CD4-positive, alpha-beta T cell (primary cell): ENCODE measurements around the gene EYA2. TPM values are rescaled to one million over a fixed set of nuclear protein-coding genes. Genes with fewer than 3 reads are reported as not detected.
"Not testable (repeated sequence)": the region's sequence is repeated elsewhere in the genome, so short reads cannot be mapped to it uniquely, and the experiment has no call there.

Experiments
- ATAC-seq: fragments of 200-7000 bp; cut with Tn5 transposase; one replicate; pipeline ENCODE4 v1.10.0; 2022; ENCODE audit warnings: mild to moderate bottlenecking; ENCODE audit not compliant: poor library complexity
- CTCF ChIA-PET: fragments of 350-600 bp; sonication (Branson Sonifier 250); formaldehyde crosslinking; loops from one replicate; lab custom pipeline; 2021; ENCODE audit warnings: antibody characterized with exemption, inconsistent platforms; lab: Charles Lee
- POLR2A ChIA-PET: fragments of 350-600 bp; sonication (Branson Sonifier 250); formaldehyde crosslinking; loops from one replicate; lab custom pipeline; 2021; ENCODE audit warnings: antibody characterized with exemption, inconsistent platforms; lab: Charles Lee
- DNase-seq, 14 experiments: peaks; one replicate each; pipeline ENCODE4 v3.0.0-alpha.2; 2013 to 2020; ENCODE audit warnings: mixed read lengths in 2 of 14
- H3K27ac ChIP-seq, 2 donors: one replicate each; pipeline versions ENCODE4 v1.5.1 to v1.7.0; 2013; ENCODE audit warnings: low read length in 2 of 2, low read depth in 1 of 2, mild to moderate bottlenecking in 1 of 2
- H3K27me3 ChIP-seq, 2 experiments: 1 replicate in 1 of 2; 2 replicates in 1 of 2; pipeline versions ENCODE4 v1.6.1 to v1.7.0; 2013; ENCODE audit warnings: low read length in 2 of 2, control low read depth in 1 of 2, mild to moderate bottlenecking in 1 of 2, moderate library complexity in 1 of 2; ENCODE audit not compliant: insufficient read depth in 2 of 2, control insufficient read depth in 1 of 2
- H3K36me3 ChIP-seq: one replicate; pipeline ENCODE4 v1.6.1; 2013; ENCODE audit warnings: low read length, control low read depth; ENCODE audit not compliant: insufficient read depth
- H3K4me1 ChIP-seq: one replicate; pipeline ENCODE4 v1.6.1; 2013; ENCODE audit warnings: low read length, control low read depth; ENCODE audit not compliant: insufficient read depth
- H3K4me3 ChIP-seq: one replicate; pipeline ENCODE4 v1.5.1; 2013; ENCODE audit warnings: mild to moderate bottlenecking, low read length, moderate library complexity
- H3K9me3 ChIP-seq, 2 experiments: 1 replicate in 1 of 2; 2 replicates in 1 of 2; pipeline versions ENCODE4 v1.6.1 to v1.7.0; 2013; ENCODE audit warnings: low read length in 2 of 2, mild to moderate bottlenecking in 2 of 2, control low read depth in 1 of 2, moderate library complexity in 1 of 2; ENCODE audit not compliant: control insufficient read depth in 1 of 2, insufficient read depth in 1 of 2
- H3K27ac Mint-ChIP-seq: one replicate; pipeline ENCODE4 v1.8.0; 2020; ENCODE audit warnings: mixed read lengths
- H3K27me3 Mint-ChIP-seq: one replicate; pipeline ENCODE4 v1.8.0; 2021; ENCODE audit warnings: mixed read lengths
- H3K36me3 Mint-ChIP-seq: one replicate; pipeline ENCODE4 v1.8.0; 2021; ENCODE audit warnings: low read depth, mixed read lengths
- H3K4me1 Mint-ChIP-seq: one replicate; pipeline ENCODE4 v1.8.0; 2021; ENCODE audit warnings: low read depth, mixed read lengths
- H3K4me3 Mint-ChIP-seq: one replicate; pipeline ENCODE4 v1.8.0; 2020; ENCODE audit warnings: mild to moderate bottlenecking, mixed read lengths
- H3K9me3 Mint-ChIP-seq: one replicate; pipeline ENCODE4 v1.8.0; 2020; ENCODE audit warnings: mixed read lengths
- CTCF ChIP-seq: fragments of 200-600 bp; IDR thresholded peaks from one replicate; pipeline ENCODE4 v1.8.0; 2022; ENCODE audit warnings: antibody characterized with exemption, mild to moderate bottlenecking
- intact Hi-C, 2 experiments: fragments of 100-400 bp; cut with DNase I in 1 of 2; cut with micrococcal nuclease in 1 of 2; formaldehyde crosslinking; loops; one replicate each; pipeline versions ENCODE4 v1.15.1 to v1.9.0; 2023 to 2025; cut with DNase I, micrococcal nuclease
- total RNA-seq, 174 experiments: library from RNA in 2 of 174; stranded (reverse) in 2 of 174; gene quantifications; one replicate each; pipeline ENCODE4 v1.2.3 and lab custom pipeline; 2021 to 2026

Gene EYA2
- total RNA-seq, 2 experiments from 2014 or later = not detected

GRCh38 chr20:46872328-46873211 is 22.1 kb upstream of the EYA2 start:
- no peak for TF ChIP-seq CTCF
- Mint-ChIP-seq H3K27me3 (peaks cover 29% of the 10 kb centered on the region), H3K9me3 (peaks cover 6% of the 10 kb centered on the region), H3K27ac (no peak overlapping the region), H3K4me1 (no peaks in the 10 kb centered on the region), H3K36me3 (no peaks in the 10 kb centered on the region), H3K4me3 (no peak overlapping the region)
- DNase-seq = no peak
- intact Hi-C loops = no loop called here
- no peak for ATAC-seq
- H3K36me3 ChIP-seq = no peaks in the 10 kb centered on the region
- POLR2A ChIA-PET = no interaction called here
- CTCF ChIA-PET = no interaction called here
- no peak overlapping the region for H3K4me3 ChIP-seq
- H3K9me3 ChIP-seq = peaks cover 3 to 8% of the 10 kb centered on the region in 2 experiments
- H3K27ac ChIP-seq = no peak overlapping the region
- H3K27me3 ChIP-seq = peaks cover 0 to 16% of the 10 kb centered on the region in 2 experiments
- no peaks in the 10 kb centered on the region for H3K4me1 ChIP-seq

- H3K9me3 Mint-ChIP-seq = no peaks in the 10 kb centered on the region
- intact Hi-C loops = no loop called here
- Histone ChIP-seq H3K9me3 (peaks cover 0 to 7% of the 10 kb centered on the region in 2 experiments), H3K36me3 (no peaks in the 10 kb centered on the region), H3K27me3 (peaks cover 0 to 12% of the 10 kb centered on the region in 2 experiments), H3K27ac (no peak overlapping the region), H3K4me3 (no peak overlapping the region), H3K4me1 (no peaks in the 10 kb centered on the region)
- H3K4me1 Mint-ChIP-seq = no peaks in the 10 kb centered on the region
- ATAC-seq (no peak), DNase-seq (no peak)
- ChIA-PET CTCF (no interaction called here), POLR2A (no interaction called here)
- H3K27me3 Mint-ChIP-seq = peaks cover 21% of the 10 kb centered on the region
- H3K4me3 Mint-ChIP-seq = no peak overlapping the region
- no peak for TF ChIP-seq CTCF
- H3K36me3 Mint-ChIP-seq = no peaks in the 10 kb centered on the region
- no peak overlapping the region for H3K27ac Mint-ChIP-seq
These were observed 19.6 kb upstream of the EYA2 start for GRCh38 chr20:46875059-46875458.

DNA sequence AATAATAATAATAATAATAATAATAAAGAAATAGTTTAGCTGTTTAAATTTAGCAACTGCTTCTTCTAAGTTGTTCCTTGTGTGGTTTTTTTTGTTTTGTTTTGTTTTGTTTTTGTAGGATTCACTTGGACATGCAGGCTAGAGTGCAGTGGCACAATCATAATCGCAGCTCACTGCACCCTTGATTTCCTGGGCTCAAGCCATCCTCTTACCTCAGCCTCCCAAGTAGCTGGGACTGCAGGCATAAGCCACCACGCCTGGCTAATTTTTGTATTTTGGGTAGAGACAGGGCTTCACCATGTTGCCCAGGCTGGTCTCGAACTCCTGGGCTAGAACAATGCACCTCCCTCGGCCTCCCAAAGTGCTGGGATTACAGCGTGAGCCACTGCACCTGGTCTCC is 15.3 kb upstream of the EYA2 start:
- Mint-ChIP-seq H3K36me3 (no peaks in the 10 kb centered on the region), H3K27ac (no peak overlapping the region), H3K27me3 (peaks cover 33% of the 10 kb centered on the region), H3K9me3 (no peaks in the 10 kb centered on the region), H3K4me1 (no peaks in the 10 kb centered on the region), H3K4me3 (no peak overlapping the region)
- Histone ChIP-seq H3K27ac (no peak overlapping the region), H3K4me1 (no peaks in the 10 kb centered on the region), H3K36me3 (no peaks in the 10 kb centered on the region), H3K4me3 (no peak overlapping the region), H3K9me3 (peaks cover 0 to 5% of the 10 kb centered on the region in 2 experiments), H3K27me3 (peaks cover 0 to 4% of the 10 kb centered on the region in 2 experiments)
- ChIA-PET CTCF (no interaction called here), POLR2A (no interaction called here)
- TF ChIP-seq CTCF = no peak
- intact Hi-C loops = no loop called here
- ATAC-seq (no peak), DNase-seq (no peak)

DNA sequence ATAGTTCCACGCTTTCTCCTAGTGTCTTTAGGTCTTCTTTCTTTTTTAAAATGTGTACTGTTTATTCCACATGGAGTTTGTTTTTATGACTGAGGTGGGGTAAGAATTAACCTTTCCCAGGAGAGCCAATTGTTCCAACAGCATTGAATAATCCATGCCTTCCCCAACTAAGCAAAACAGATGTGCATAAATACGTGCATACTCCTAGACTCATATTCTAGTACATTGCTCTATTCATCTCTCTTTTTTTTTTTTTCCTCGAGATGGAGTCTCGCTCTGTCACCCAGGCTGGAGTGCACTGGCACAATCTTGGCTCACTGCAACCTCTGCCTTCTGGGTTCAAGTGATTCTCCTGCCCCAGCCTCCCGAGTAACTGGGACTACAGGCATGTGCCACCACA is 14.7 kb upstream of the EYA2 start:
- CTCF ChIA-PET, H3K9me3 Mint-ChIP-seq: not testable (repeated sequence)

More for the DNA sequence above, 14.7 kb upstream of the EYA2 start:
- H3K4me1 ChIP-seq, POLR2A ChIA-PET, H3K4me3 Mint-ChIP-seq, H3K36me3 Mint-ChIP-seq, H3K27ac ChIP-seq, H3K27me3 ChIP-seq, H3K27ac Mint-ChIP-seq, H3K4me3 ChIP-seq, intact Hi-C loops, ATAC-seq, H3K4me1 Mint-ChIP-seq, H3K9me3 ChIP-seq, H3K36me3 ChIP-seq, DNase-seq: not testable (repeated sequence)
- peaks cover 34% of the 10 kb centered on the region for H3K27me3 Mint-ChIP-seq
